Endothelial cell of umbilical vein (primary cell): ENCODE results near the gene SLC26A3. TPM values are rescaled to one million over a fixed set of nuclear protein-coding genes. Genes with fewer than 3 reads are reported as not detected.
A peak's percentile ranks its signal among the peaks of the same experiment; 100 is the strongest.

Source experiments
- BruUV-seq: library from RNA; stranded (reverse); fragments of 400-500 nt; replicated peaks from 2 replicates; lab custom pipeline; 2021; lab: Mats Ljungman, UMichigan
- CTCF ChIA-PET: fragments of 300-600, 350-600 bp; sonication (Branson Sonifier 250); formaldehyde crosslinking; loops from one replicate; lab custom pipeline; 2021; ENCODE audit warnings: antibody characterized with exemption, inconsistent platforms; lab: Charles Lee
- POLR2A ChIA-PET: fragments of 300-600, 350-600 bp; sonication (Branson Sonifier 250); formaldehyde crosslinking; loops from one replicate; lab custom pipeline; 2021; ENCODE audit warnings: antibody characterized with exemption, inconsistent platforms; lab: Charles Lee
- DNase-seq: peaks from one replicate; pipeline ENCODE4 v3.0.0-alpha.2; 2011; ENCODE audit warnings: low read depth, low spot score
- FAIRE-seq: peaks from 2 replicates; lab custom pipeline; 2011; peaks lifted over from hg19 to GRCh38; lab: Jason Lieb, UNC
- H2AFZ ChIP-seq: 2 replicates; pipeline ENCODE4 v1.6.0; 2012; ENCODE audit warnings: low read depth, low read length, control low read depth, inconsistent platforms
- H3K27ac ChIP-seq: 2 replicates; pipeline ENCODE4 v1.5.1; 2011; ENCODE audit warnings: low read depth, mild to moderate bottlenecking, control low read depth, low read length, moderate library complexity; ENCODE audit not compliant: insufficient read depth
- H3K27me3 ChIP-seq, 2 experiments: 2 replicates each; pipeline versions ENCODE4 v1.6.0 to v1.6.1; 2011; ENCODE audit warnings: low read length in 2 of 2, mixed read lengths in 1 of 2; ENCODE audit not compliant: control insufficient read depth in 2 of 2, insufficient read depth in 2 of 2
- H3K36me3 ChIP-seq, 2 experiments: 2 replicates in 1 of 2; 3 replicates in 1 of 2; pipeline ENCODE4 v1.5.1; 2011; ENCODE audit warnings: low read length in 2 of 2, mild to moderate bottlenecking in 1 of 2, moderate library complexity in 1 of 2; ENCODE audit not compliant: control insufficient read depth in 2 of 2, insufficient read depth in 2 of 2; ENCODE audit errors: extremely low read depth in 1 of 2
- H3K4me1 ChIP-seq: 3 replicates; pipeline ENCODE4 v1.5.1; 2011; ENCODE audit warnings: mild to moderate bottlenecking, low read length; ENCODE audit not compliant: control insufficient read depth, insufficient read depth; ENCODE audit errors: extremely low read depth
- H3K4me2 ChIP-seq: 2 replicates; pipeline ENCODE4 v1.6.1; 2011; ENCODE audit warnings: low read length, control low read depth, mixed read lengths; ENCODE audit not compliant: insufficient read depth
- H3K4me3 ChIP-seq, 3 experiments: fragments of 200-600 bp in 1 of 3; sonication (generic), shearing (Covaris generic) in 1 of 3; replicated peaks in 1 of 3; 2 replicates each; pipeline ENCODE4 v1.5.1; 2011 to 2016; ENCODE audit warnings: control low read depth in 3 of 3, low read length in 3 of 3, mild to moderate bottlenecking in 2 of 3, inconsistent platforms in 1 of 3, low read depth in 1 of 3, moderate library complexity in 1 of 3; ENCODE audit not compliant: insufficient read depth in 1 of 3
- H3K79me2 ChIP-seq: 2 replicates; pipeline ENCODE4 v1.6.0; 2012; ENCODE audit warnings: low read length, inconsistent platforms; ENCODE audit not compliant: control insufficient read depth, insufficient read depth
- H3K9ac ChIP-seq: replicated peaks from 2 replicates; pipeline ENCODE3; 2011; ENCODE audit warnings: low read length, control low read depth; ENCODE audit not compliant: insufficient read depth; ENCODE audit errors: extremely low read depth
- H3K9me1 ChIP-seq: replicated peaks from 3 replicates; pipeline ENCODE4 v1.6.0; 2011; ENCODE audit warnings: mild to moderate bottlenecking, low read length; ENCODE audit not compliant: control insufficient read depth, insufficient read depth; ENCODE audit errors: extremely low read depth
- H3K9me3 ChIP-seq: replicated peaks from 2 replicates; pipeline ENCODE4 v1.5.1; 2012; ENCODE audit warnings: low read length, inconsistent platforms; ENCODE audit not compliant: control insufficient read depth, insufficient read depth
- H4K20me1 ChIP-seq: replicated peaks from 2 replicates; pipeline ENCODE3; 2011; ENCODE audit warnings: mild to moderate bottlenecking, low read length; ENCODE audit not compliant: control insufficient read depth, insufficient read depth; ENCODE audit errors: extremely low read depth
- CTCF ChIP-seq, 2 donors: IDR thresholded peaks; 1 replicate in 1 of 2; 2 replicates in 1 of 2; pipeline ENCODE4 v1.5.1; 2011; ENCODE audit warnings: low read length in 2 of 2, mild to moderate bottlenecking in 2 of 2, moderate library complexity in 2 of 2, control low read depth in 1 of 2, inconsistent platforms in 1 of 2, low read depth in 1 of 2; ENCODE audit not compliant: insufficient read depth in 1 of 2; ENCODE audit errors: extremely low read depth in 1 of 2
- EZH2 ChIP-seq: IDR thresholded peaks from 2 replicates; pipeline ENCODE4 v1.6.1; 2012; ENCODE audit warnings: borderline replicate concordance, low read depth, mild to moderate bottlenecking, moderate library complexity, low read length, inconsistent platforms; ENCODE audit not compliant: severe bottlenecking
- FOS ChIP-seq: IDR thresholded peaks from 2 replicates; pipeline ENCODE4 v1.6.1; 2011; ENCODE audit warnings: mild to moderate bottlenecking, low read length, moderate library complexity, borderline replicate concordance; ENCODE audit not compliant: insufficient read depth
- GATA2 ChIP-seq: IDR thresholded peaks from 2 replicates; pipeline ENCODE4 v1.7.0; 2011; ENCODE audit warnings: low read depth, mild to moderate bottlenecking, moderate library complexity, mixed read lengths, low read length; ENCODE audit not compliant: insufficient read length, insufficient read depth
- JUN ChIP-seq: IDR thresholded peaks from 2 replicates; pipeline ENCODE4 v1.6.1; 2011; ENCODE audit warnings: borderline replicate concordance, low read depth; ENCODE audit not compliant: insufficient read length, insufficient read depth
- MYC ChIP-seq: IDR thresholded peaks from one replicate; pipeline ENCODE4 v1.6.1; 2011; ENCODE audit warnings: mild to moderate bottlenecking, low read depth, low read length
- POLR2A ChIP-seq: IDR thresholded peaks from 2 replicates; pipeline ENCODE4 v1.6.1; 2012; ENCODE audit warnings: low read depth, mild to moderate bottlenecking, control low read depth, low read length
- POLR2AphosphoS5 ChIP-seq: IDR thresholded peaks from 2 replicates; pipeline ENCODE4 v1.6.1; 2012; ENCODE audit warnings: low read depth, mild to moderate bottlenecking, control low read depth, low read length, moderate library complexity; ENCODE audit not compliant: insufficient read depth
- dilution Hi-C: fragments of 300-500 bp; cut with MboI; formaldehyde crosslinking; loops from one replicate; pipeline ENCODE4 v1.15.0; 2019; ENCODE audit warnings: low sequenced_read_pairs; ENCODE audit not compliant: extremely low pct_ligation_motif_present
- intact Hi-C: fragments of 100-400 bp; cut with micrococcal nuclease; formaldehyde crosslinking; loops from one replicate; pipeline ENCODE4 v1.10.0; 2022
- polyA plus RNA-seq, 4 experiments: library from polyadenylated mRNA; depleted of rRNA in 3 of 4; stranded (reverse) in 3 of 4; unstranded in 1 of 4; fragments of >200 nt; gene quantifications; 2 replicates each; pipeline versions ENCODE4 v1.2.1 to v1.2.3, GENCODE V29; 2011 to 2012; ENCODE audit warnings: missing spikeins in 1 of 4
- total RNA-seq: library from RNA; stranded (reverse); gene quantifications from 2 replicates; pipeline ENCODE4 v1.2.3, GENCODE V29; 2021
- TF ChIP-seq, protein P1 (sequence below): IDR thresholded peaks from 2 replicates; pipeline ENCODE4 v1.6.1; 2011; ENCODE audit not compliant: insufficient read depth, insufficient read length

Gene SLC26A3
- total and polyA plus RNA-seq, 2 donors (not counting 3 experiments of a cell fraction or from before 2014, with no cell fraction given), result not detected

GRCh38 chr7:107723255-107723654 lies 79.8 kb downstream of the SLC26A3 start:
- Histone ChIP-seq H3K4me3 (no peak overlapping the region), H3K9me3 (no peaks in the 10 kb centered on the region), H3K27ac (no peak overlapping the region), H3K4me2 (no peak overlapping the region), H2AFZ (no peak overlapping the region), H3K9ac (no peak overlapping the region), H4K20me1 (no peaks in the 10 kb centered on the region), H3K36me3 (no peaks in the 10 kb centered on the region), H3K79me2 (no peaks in the 10 kb centered on the region), H3K9me1 (no peaks in the 10 kb centered on the region), H3K4me1 (no peaks in the 10 kb centered on the region), H3K27me3 (peaks cover 10 to 13% of the 10 kb centered on the region in 2 experiments)
- DNase-seq (no peak), FAIRE-seq (peak; percentile 24)
- dilution Hi-C loops (no loop called here), intact Hi-C loops (loop anchor here (10.0 kb wide), 1 partner anchor 158 kb away; the partner anchor contains the start of genes COG5 and DUS4L)
- CTCF ChIA-PET, result interaction anchor here (1.1 to 7.0 kb wide), 4 partner anchors 11 to 260 kb away, joined by 3 to 83 read pairs (median 8); no protein-coding TSS in a partner anchor
- BruUV-seq, result no TSS peak
- POLR2A ChIA-PET, result no interaction called here
- TF ChIP-seq CTCF (IDR thresholded peaks at IDR 0.05; ENCODE audit: extremely low read depth in 1 of 2, insufficient read depth in 1 of 2, low read depth in 1 of 2, low read length in 2 of 2), result no peak

GRCh38 chr7:107721286-107721685 lies 81.7 kb downstream of the SLC26A3 start:
- no peak overlapping the region for H3K27ac ChIP-seq
- no TSS peak for BruUV-seq
- DNase-seq (no peak), FAIRE-seq (no peak)
- H3K4me3 ChIP-seq, result no peak overlapping the region
- intact Hi-C loops (loop anchor here (10.0 kb wide), 1 partner anchor 156 kb away; the partner anchor contains the start of genes COG5 and DUS4L), dilution Hi-C loops (no loop called here)
- H3K9ac ChIP-seq, result no peak overlapping the region
- CTCF ChIA-PET, result no interaction called here
- H3K36me3 ChIP-seq, result no peaks in the 10 kb centered on the region
- no peaks in the 10 kb centered on the region for H3K9me1 ChIP-seq
- no peaks in the 10 kb centered on the region for H3K9me3 ChIP-seq
- H3K27me3 ChIP-seq, result peaks cover 0 to 4% of the 10 kb centered on the region in 2 experiments
- no peaks in the 10 kb centered on the region for H4K20me1 ChIP-seq
- no peak overlapping the region for H2AFZ ChIP-seq
- H3K79me2 ChIP-seq, result no peaks in the 10 kb centered on the region
- POLR2A ChIA-PET, result no interaction called here
- TF ChIP-seq POLR2AphosphoS5, result no peak
- no peak for TF ChIP-seq POLR2A
- TF ChIP-seq JUN, result no peak
- TF ChIP-seq CTCF (IDR thresholded peaks at IDR 0.05; ENCODE audit: extremely low read depth in 1 of 2, insufficient read depth in 1 of 2, low read depth in 1 of 2, low read length in 2 of 2), result no peak
- TF ChIP-seq GATA2, result no peak
- TF ChIP-seq EZH2, result no peak
- no peak for TF ChIP-seq FOS
- no peak for TF ChIP-seq MYC
- TF ChIP-seq, protein P1, sequence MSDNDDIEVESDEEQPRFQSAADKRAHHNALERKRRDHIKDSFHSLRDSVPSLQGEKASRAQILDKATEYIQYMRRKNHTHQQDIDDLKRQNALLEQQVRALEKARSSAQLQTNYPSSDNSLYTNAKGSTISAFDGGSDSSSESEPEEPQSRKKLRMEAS, result no peak
- H3K4me1 ChIP-seq, result no peaks in the 10 kb centered on the region
- H3K4me2 ChIP-seq, result no peak overlapping the region
